ENCODE results near the gene PLCG1.

PLCG1 gene

GRCh38 chr20:41214202-41214601 lies 76.9 kb downstream of the PLCG1 start:
- no peak for ATAC-seq
- TF ChIP-seq TOX (CRISPR knock-in tag; IDR thresholded peaks at IDR 0.05; ENCODE audit: borderline replicate concordance) (no peak), OSR1 (CRISPR knock-in tag; IDR thresholded peaks at IDR 0.05) (no peak), CSDC2 (CRISPR knock-in tag; IDR thresholded peaks at IDR 0.05) (no peak), CSRNP3 (CRISPR knock-in tag; IDR thresholded peaks at IDR 0.05) (no peak), ZFP30 (CRISPR knock-in tag; IDR thresholded peaks at IDR 0.05) (no peak), ZC3H10 (CRISPR knock-in tag; IDR thresholded peaks at IDR 0.05) (no peak), TCF4 (CRISPR knock-in tag; IDR thresholded peaks at IDR 0.05; ENCODE audit: borderline replicate concordance) (no peak), TSHZ2 (CRISPR knock-in tag; IDR thresholded peaks at IDR 0.05) (no peak), CREB5 (CRISPR knock-in tag; IDR thresholded peaks at IDR 0.05; ENCODE audit: low read depth) (no peak)

- no peak for ATAC-seq
- no peak for TF ChIP-seq TOX (CRISPR knock-in tag; IDR thresholded peaks at IDR 0.05; ENCODE audit: borderline replicate concordance)
- TF ChIP-seq ZNF565 (CRISPR knock-in tag; conservative IDR thresholded peaks at IDR 0.05; ENCODE audit: low read depth): no peak
Observed at GRCh38 chr20:41214666-41215065, 77.3 kb downstream of the PLCG1 start.

- TF ChIP-seq GLIS3 (CRISPR knock-in tag; IDR thresholded peaks at IDR 0.05) (no peak), ZNF8 (CRISPR knock-in tag; IDR thresholded peaks at IDR 0.05) (no peak), ZNF70 (CRISPR knock-in tag; IDR thresholded peaks at IDR 0.05) (no peak), TOX (CRISPR knock-in tag; IDR thresholded peaks at IDR 0.05; ENCODE audit: borderline replicate concordance) (no peak), TCF4 (CRISPR knock-in tag; IDR thresholded peaks at IDR 0.05; ENCODE audit: borderline replicate concordance) (no peak), ZNF565 (CRISPR knock-in tag; conservative IDR thresholded peaks at IDR 0.05; ENCODE audit: low read depth) (no peak), ZFP30 (CRISPR knock-in tag; IDR thresholded peaks at IDR 0.05) (no peak), TSHZ2 (CRISPR knock-in tag; IDR thresholded peaks at IDR 0.05) (no peak), BACH2 (CRISPR knock-in tag; IDR thresholded peaks at IDR 0.05; ENCODE audit: borderline replicate concordance) (no peak), ESRRG (CRISPR knock-in tag; IDR thresholded peaks at IDR 0.05) (no peak), ZC3H10 (CRISPR knock-in tag; IDR thresholded peaks at IDR 0.05) (no peak)
- no peak for ATAC-seq
Observed at GRCh38 chr20:41217422-41217821, 80.1 kb downstream of the PLCG1 start.

- TF ChIP-seq CSRNP3 (CRISPR knock-in tag; IDR thresholded peaks at IDR 0.05) (no peak), ZFP3 (CRISPR knock-in tag; IDR thresholded peaks at IDR 0.05) (no peak), TCF4 (CRISPR knock-in tag; IDR thresholded peaks at IDR 0.05; ENCODE audit: borderline replicate concordance) (no peak), TSHZ2 (CRISPR knock-in tag; IDR thresholded peaks at IDR 0.05) (no peak), ARNTL (CRISPR knock-in tag; IDR thresholded peaks at IDR 0.05; ENCODE audit: borderline replicate concordance, low read depth) (no peak), SNAI2 (CRISPR knock-in tag; IDR thresholded peaks at IDR 0.05) (no peak), ZC3H10 (CRISPR knock-in tag; IDR thresholded peaks at IDR 0.05) (no peak)
Observed at GRCh38 chr20:41218466-41218865, 81.1 kb downstream of the PLCG1 start.

More at GRCh38 chr20:41218466-41218865, 81.1 kb downstream of the PLCG1 start:
- no peak for ATAC-seq

Measured in SK-N-SH treated with all-trans-retinoic acid at 6 μM for 48 hours (cell line).